Astrocyte of the spinal cord (primary cell): ENCODE results near the gene ARHGAP15.
A peak's percentile ranks its signal among the peaks of the same experiment; 100 is the strongest.

Source experiments
- DNase-seq: peaks from one replicate; pipeline ENCODE4 v3.0.0; 2011; ENCODE audit warnings: low read depth, low spot score
- H3K4me3 ChIP-seq: 2 replicates; pipeline ENCODE4 v1.5.1; 2011; ENCODE audit warnings: low read depth, mild to moderate bottlenecking, low read length, moderate library complexity
- in situ Hi-C: cut with HindIII; loops from 2 replicates; pipeline ENCODE4 v1.10.0; 2017; ENCODE audit warnings: low sequenced_read_pairs
- TF ChIP-seq, protein P1 (sequence below): IDR thresholded peaks from 2 replicates; pipeline ENCODE4 v1.5.1; 2012; ENCODE audit warnings: low read depth, mild to moderate bottlenecking, low read length, inconsistent platforms

Gene ARHGAP15

DNA sequence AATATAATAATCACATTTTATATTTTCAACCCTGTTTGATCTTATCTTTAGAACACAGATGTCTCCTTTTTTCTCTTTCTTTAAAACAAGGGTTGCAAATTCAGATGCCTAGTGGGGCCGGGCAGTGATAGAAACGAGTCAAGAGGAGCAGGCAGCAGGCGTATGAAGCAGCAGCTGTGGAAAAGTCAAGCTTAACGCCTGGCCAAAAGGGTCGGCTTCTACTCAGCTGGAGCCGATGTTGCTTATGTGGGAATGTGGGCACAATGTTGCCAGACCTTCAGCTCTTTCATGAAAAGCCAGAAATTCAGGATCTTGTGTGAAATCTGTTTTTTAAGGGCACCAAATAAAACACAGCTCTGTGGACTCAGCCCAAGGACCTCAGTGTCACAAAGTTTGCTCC is 642.7 kb downstream of the ARHGAP15 start:
- TF ChIP-seq, protein P1, sequence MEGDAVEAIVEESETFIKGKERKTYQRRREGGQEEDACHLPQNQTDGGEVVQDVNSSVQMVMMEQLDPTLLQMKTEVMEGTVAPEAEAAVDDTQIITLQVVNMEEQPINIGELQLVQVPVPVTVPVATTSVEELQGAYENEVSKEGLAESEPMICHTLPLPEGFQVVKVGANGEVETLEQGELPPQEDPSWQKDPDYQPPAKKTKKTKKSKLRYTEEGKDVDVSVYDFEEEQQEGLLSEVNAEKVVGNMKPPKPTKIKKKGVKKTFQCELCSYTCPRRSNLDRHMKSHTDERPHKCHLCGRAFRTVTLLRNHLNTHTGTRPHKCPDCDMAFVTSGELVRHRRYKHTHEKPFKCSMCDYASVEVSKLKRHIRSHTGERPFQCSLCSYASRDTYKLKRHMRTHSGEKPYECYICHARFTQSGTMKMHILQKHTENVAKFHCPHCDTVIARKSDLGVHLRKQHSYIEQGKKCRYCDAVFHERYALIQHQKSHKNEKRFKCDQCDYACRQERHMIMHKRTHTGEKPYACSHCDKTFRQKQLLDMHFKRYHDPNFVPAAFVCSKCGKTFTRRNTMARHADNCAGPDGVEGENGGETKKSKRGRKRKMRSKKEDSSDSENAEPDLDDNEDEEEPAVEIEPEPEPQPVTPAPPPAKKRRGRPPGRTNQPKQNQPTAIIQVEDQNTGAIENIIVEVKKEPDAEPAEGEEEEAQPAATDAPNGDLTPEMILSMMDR, result no peak
- no peak overlapping the region for H3K4me3 ChIP-seq
- DNase-seq, result no peak
- in situ Hi-C loops, result no loop called here

DNA sequence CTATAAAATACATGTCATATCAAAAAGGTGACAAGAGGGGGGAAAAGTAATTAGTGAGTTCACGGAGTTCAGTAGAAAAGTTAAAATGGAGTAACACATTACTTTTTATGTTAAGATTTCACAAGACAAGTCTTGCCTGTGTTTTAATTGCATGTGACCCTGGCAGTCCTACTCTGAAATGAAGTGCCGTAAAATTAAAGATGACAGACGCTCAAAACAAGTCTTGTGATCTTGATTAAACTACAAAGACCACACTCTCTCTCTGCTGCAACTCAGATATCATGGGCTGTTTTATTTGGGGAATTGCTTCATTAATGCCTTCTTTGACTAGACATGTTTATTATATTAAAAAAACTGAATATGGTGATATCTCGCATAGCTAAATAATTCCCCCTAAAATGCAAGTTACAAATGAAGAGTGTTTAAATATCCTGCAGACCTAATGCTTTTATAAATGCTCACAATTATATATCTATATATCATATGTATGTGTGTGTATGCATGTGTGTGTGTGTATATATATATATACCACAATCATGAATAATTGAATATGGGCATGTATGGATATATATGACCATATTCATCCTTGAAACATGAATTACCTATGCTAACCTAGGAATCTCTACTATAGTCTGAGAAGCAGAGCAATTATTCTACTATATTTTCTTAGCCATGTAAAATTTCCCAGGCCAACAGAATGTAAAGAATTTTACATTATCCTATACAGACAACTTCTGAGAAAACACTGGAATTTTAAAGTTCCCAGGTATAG is 647.5 kb downstream of the ARHGAP15 start:
- H3K4me3 ChIP-seq, result no peak overlapping the region
- DNase-seq, result no peak
- in situ Hi-C loops, result no loop called here
- TF ChIP-seq, protein P1, result no peak

DNA sequence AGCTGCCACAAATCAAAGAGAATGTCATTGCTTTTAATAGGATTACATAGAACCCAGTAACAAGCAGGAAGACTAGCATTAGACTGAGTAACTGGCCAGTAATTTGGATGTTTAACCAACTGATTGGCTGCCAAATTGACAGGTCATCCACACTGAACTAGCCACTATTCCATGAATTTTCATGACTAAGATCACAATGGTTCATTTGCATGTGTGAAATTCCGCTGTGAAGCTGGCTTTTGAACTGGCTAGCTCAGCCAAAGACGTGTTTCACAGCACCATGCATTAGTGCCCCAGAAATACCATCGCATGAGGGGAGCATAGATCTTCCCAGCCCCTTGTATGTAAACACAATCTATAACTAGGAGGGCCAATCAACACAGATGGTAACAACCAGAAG is 649.8 kb downstream of the ARHGAP15 start:
- in situ Hi-C loops, result no loop called here
- DNase-seq, result peak; percentile 55
- TF ChIP-seq, protein P1, result no peak
- H3K4me3 ChIP-seq, result no peak overlapping the region

DNA sequence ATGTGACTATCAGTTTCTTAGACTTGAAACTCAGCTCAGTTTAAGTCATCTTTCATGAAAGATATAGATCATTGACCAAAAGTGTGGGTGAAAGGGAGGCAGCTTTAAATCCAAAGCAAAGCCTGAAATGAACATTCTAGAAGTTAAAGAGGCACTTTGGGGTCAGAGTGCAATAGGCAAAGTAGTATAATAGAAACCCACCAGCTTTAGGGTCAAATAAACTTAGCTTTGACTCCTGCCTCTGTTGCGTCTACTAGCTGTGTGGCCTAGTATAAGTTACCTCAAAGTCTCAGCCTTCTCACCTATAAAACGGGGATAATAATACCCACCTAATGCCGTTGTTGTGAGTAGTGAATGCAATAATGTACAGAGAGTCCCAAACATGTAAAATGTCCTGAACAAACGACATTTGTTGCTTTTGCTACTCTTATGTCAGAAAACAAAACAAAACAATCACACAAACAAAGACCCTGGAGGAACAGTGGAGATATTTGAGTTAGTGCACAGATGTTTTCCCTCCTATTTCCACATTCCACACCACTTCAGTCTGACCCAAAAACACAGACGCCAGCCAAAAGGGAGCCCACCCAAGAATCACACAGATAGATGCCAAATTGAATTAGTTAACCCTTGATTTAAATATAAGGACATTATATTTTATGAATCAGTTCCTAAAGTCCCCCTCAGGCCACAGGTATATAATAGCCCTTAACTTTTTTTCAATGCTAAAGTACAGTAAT is 657.0 kb downstream of the ARHGAP15 start:
- no peak for DNase-seq
- TF ChIP-seq, protein P1, result no peak
- no peak overlapping the region for H3K4me3 ChIP-seq
- in situ Hi-C loops, result no loop called here

GRCh38 chr2:143787674-143788073 is 658.5 kb downstream of the ARHGAP15 start:
- no peak overlapping the region for H3K4me3 ChIP-seq
- TF ChIP-seq, protein P1, result no peak
- DNase-seq, result no peak
- in situ Hi-C loops, result no loop called here

GRCh38 chr2:143792602-143793001 is 663.4 kb downstream of the ARHGAP15 start:
- TF ChIP-seq, protein P1, result no peak
- in situ Hi-C loops, result no loop called here
- H3K4me3 ChIP-seq, result no peak overlapping the region
- no peak for DNase-seq
